Activated CD4-positive, alpha-beta T cell treated with anti-CD3 and anti-CD28 coated beads, Interleukin-2, Interleukin-4, amounts not matched to agents 100 ng/mL and 50 ng/mL, durations not matched to agents 16 hours and 8 hours (primary cell): Measurements from ENCODE around the gene TUBB3.
"Not testable (repeated sequence)": the region's sequence is repeated elsewhere in the genome, so short reads cannot be mapped to it uniquely, and the experiment has no call there.

Experiments used
- DNase-seq: peaks from one replicate; pipeline ENCODE4 v3.0.0-alpha.2; 2020; ENCODE audit warnings: low spot score

Gene TUBB3

DNA sequence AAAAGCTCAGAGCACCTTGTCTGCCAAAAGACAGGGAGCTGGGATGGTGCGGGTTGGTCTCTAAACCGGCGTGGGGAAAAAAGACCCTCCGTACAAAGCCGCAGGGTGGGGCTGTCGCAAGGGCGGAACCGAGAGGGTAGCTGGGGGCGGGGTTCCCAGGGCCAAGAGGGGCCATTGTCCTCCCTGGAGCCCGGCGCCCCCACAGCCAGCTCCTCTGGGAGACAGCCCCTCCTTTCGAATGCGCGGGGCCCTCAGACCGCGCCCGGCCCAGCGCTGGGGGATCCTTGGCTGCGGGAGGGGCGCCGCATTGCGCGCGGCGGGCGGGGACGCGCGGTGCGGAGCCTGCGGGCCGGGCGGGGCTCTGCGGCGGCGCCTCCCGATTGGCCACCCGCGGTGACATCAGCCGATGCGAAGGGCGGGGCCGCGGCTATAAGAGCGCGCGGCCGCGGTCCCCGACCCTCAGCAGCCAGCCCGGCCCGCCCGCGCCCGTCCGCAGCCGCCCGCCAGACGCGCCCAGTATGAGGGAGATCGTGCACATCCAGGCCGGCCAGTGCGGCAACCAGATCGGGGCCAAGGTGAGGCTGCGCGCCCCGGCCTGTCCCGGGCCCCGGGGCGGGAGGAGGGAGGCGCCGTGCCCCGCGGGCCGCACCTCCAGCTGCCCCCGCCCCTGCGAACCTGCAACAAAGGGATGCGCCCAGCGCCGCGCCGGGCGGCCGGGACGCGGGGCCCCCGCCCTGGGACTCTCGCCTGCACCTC lies at the start of gene TUBB3:
Gene TUBB3, plus strand, starts transcription at position 459 of the 756 bp plus-strand sequence. Its CDS starts 60 bp downstream, at position 519.
- DNase-seq, result peak; percentile 70

DNA sequence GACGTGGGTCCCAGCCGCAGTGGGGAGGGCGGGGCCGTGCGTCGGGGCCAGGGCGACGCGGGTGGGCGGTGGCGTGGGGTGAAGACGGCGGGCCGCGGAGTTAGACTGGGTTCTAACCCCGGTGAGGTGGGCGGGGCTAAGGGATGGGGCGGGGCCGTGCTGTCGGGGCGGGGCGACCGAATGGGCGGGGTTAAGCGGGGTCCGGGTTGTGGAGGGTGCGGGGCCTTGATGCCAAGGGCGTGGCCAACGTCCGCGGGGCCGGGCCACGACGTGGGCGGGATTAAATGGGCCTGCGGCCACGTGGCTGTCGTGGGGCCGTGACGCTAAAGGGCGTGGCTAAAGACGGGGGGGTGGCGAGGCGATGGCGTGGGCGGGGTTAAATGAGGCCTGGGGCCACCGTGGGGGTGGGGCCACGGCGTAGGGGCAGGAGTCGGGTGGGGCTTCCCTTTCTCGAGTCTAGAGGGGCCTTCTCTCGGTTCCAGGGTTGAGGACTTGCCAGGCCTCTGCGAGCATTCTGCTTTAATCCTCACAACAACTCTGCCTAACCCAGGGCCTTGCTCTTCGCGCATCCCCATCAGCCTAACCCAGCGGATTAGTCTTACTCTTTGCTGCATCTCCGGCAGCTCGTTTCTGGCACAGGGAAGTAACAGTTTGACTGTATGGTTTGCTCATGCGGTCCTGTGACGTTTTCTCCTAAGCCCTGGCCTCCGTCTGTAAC lies 49.0 kb upstream of the TUBB3 start:
- DNase-seq, result peak; percentile 97

DNA sequence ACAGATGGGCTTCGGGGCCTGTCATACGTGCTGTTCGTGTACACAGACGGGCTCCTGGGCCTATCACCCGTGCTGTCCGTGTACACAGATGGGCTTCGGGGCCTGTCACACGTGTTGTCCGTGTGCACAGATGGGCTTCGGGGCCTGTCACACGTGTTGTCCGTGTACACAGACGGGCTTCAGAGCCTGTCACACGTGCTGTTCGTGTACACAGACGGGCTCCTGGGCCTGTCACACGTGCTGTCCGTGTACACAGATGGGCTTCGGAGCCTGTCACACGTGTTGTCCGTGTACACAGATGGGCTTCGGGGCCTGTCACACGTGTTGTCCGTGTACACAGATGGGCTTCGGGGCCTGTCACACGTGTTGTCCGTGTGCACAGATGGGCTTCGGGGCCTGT lies 44.0 kb upstream of the TUBB3 start:
- not testable (repeated sequence) for DNase-seq

DNA sequence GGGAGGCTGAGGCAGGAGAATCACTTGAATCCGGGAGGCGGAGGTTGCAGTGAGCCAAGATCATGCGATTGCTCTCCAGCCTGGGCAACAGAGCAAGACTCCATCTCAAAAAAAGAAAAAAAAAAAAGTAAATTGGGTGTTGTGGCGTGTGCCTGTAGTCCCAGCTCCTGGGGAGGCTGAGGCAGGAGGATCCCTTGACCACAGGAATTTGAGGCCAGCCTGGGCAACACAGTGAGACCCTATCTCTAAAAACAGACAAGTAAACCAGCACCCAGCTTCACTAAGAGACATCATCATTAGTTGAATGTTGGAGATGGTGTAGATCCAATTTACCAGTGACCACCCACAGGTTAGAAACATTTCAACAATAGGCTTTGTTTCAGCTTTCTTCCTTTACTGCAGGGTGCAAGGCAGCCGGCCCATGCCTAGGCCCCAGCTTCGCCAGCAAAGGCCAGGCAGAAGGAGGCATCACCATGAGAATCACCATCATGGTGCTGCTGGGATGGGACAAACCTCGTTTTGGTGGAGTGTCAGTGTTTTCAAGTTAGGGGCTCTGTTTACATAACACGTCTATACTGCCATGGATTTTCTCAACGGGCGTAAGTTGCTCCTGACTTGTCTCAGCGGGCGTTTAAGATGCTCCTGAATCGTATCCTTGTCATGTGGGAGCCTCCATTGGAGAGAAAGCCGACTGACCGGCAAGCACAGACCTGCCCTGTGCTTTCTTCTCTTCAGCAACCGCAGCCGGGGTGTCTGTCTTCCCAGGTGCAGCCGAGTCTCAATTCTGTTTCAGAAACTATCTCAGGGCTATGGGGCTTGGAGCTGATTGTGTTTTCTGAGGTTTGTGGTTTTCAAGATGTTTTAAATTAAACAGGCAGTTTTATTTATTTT lies 42.4 kb upstream of the TUBB3 start:
- no peak for DNase-seq

DNA sequence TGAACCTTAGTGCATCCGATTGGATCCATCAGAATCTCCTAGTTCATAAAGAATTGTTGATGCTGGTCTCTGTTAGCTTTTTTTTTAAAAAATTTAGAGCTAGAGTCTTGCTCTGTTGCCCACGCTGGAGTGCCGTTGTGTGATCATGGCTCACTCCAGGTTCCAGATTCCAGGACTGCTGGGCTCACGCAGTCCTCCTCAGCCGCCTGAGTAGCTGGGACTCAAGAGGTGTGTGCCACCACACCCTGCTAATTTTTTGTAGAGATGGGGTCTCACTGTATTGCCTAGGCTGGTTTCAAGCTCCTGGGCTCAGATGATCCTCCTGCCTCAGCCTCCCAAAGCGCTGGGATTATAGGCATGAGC lies 41.8 kb upstream of the TUBB3 start:
- no peak for DNase-seq

DNA sequence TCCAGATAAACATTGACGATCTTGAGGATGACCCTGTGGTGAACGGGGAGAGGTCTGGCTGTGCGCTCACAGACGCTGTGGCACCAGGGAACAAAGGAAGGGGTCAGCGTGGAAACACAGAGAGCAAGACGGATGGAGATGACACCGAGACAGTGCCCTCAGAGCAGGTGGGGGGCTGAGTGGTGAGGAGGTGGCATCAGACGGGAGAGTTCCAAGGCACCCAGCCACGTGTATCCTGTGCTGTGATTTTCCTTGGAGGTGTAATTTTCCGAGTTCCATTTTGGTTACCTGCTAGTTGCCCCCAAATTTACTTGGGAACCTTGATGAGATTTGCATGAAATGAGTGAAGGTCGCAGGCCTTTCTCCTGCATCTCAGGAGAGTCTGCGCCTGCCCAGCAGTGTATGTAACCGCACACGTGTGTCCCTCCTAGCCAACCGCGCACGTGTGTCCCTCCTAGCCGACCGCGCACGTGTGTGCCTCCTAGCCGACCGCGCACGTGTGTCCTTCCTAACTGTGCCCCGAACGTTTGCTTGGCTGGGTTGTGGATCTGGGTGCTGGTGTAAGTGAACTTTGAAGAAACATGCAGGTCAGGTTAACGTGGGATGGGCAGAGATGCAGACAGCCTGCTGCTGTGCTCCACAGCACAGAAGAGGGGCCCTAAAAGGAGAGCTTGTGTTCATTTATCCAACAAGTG lies 39.6 kb upstream of the TUBB3 start:
- DNase-seq, result no peak

DNA sequence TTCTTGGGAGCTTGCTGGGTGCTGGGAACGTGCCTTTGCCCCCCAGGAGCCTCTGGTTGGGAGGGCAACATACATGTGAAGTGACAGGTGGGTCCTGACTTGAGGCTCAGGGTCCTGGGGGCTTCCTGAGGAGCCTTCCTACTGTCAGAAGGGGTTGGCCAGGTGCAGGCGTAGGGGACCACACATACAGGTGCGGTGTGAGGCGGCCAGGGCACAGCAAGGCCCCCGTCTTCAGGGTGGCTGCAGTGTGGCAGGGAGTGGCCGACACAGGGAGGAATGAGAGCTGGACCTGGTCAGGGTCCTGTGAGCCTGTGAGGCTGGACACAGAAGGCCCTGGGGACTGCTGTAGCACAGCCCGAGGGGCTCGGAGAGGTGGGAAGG lies 39.1 kb upstream of the TUBB3 start:
- no peak for DNase-seq

DNA sequence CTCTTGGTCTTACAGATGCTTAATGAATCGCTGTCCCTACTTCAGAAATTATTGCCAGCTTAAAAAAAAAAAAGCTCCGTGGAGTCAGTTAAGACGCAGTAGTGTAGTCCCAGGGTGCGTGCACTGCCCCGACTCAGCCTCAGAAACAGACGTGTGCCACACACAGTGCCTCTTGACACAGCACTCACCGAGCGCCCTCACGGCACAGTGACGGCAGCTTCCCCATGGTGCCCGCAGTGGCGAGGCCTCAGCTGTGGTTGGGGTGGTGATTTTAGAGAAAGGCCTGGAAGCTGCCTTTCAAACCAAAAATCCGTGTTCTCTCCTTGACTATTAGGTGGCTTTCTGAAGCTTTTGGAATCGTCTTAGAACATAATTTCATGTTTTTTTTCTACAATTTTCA lies 35.9 kb upstream of the TUBB3 start:
- DNase-seq, result no peak

DNA sequence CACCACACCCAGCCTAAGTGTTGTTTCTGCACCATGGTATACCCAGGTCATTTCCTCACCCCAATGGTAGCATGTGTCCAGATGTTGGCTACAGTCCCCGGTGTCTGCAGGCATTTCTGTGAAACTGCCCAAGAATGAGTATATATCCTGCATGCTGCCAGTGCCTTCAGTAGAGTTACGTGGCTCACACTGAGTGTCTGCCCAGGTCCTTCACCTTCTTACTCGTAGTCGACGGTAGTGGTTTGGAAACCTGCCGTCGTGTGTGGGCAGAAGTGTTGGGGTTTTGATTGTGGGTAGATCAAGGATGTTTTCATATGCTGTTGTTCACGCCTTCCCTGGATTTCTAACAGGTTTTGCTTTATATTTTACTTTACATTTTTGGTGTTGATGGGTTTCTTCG lies 32.9 kb upstream of the TUBB3 start:
- peak; percentile 30 for DNase-seq

DNA sequence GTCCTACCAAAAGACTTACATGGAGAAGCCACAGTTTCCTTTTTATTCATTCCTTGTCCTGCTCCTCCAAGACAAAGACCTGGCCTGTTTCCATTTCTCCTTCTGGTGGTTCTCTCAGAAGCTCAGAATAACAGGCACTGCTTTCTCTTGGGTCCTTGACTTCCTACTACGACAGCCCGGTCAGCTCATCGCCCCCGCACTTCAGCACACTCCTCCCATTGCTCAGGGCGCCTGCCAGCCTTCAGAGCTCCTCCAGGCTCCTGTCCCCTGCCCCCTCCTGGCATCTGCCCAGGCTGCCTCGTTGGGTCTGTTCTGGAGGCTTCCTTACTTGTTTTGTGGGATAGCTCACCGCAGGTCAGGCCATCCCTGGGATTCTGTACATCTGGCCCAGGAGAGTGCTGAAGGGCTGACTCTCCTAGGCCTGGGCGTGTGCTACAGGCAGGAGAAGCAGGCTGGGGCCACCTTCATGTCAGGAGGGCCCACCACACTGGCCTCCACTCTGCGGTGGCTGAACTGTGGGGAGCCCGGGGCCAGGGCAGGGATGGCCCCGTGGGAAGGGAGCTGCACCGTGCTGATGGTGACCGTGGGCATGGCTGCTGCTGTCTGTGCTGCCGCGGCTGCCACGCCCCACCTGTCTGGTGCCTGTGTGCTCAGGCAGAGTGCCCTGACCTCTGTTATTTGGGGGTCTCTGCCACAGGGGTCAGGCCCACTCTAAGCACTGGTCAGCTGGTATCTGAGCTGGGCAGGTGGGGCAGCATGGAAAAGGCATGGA lies 32.1 kb upstream of the TUBB3 start:
- DNase-seq, result no peak

DNA sequence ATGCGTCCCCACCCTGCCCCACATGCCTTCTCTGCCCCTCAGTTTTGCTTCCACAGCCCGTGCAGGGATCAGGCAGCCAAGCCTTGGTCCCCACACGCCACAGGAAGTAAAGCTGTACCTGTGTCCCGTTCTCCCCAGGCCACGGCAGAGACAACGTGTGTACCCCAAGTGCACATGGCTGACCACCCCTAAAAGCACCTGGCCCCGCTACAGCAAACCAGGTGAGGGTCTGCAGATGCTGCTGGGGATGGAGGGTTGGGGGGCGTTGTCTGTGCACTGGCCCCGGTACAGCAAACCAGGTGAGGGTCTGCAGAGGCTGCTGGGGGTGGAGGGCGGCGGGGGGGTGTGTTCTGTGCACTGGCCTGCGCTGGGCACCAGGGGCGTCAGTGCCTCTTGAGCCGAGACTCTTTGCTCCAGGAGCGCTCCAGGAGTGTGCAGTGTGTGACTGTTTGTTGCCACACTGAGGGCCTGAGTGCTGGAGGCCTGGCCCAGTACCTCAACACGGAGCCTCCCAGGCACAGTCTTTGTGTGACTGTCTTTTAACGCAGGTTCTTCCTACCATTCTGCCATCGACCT lies 31.0 kb upstream of the TUBB3 start:
- no peak for DNase-seq

DNA sequence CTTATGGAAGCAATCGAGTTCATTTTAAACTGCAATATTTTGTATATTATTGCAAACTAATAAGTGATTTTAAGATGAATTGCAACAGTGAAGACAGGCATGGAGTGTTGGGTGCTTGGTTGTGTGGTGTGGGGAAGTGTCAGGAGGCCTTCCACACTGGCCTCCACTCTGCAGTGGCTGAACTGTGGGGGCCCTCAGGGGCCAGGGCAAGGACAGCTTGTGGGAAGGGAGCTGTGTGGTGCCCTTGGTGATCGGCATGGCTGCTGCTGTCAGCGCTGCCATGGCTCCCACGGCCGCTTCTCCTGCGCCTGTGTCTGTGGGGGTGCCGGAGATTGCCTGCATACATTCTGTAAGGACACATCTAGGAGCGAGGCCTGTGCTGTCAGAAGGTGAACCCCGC lies 30.5 kb upstream of the TUBB3 start:
- DNase-seq, result no peak

DNA sequence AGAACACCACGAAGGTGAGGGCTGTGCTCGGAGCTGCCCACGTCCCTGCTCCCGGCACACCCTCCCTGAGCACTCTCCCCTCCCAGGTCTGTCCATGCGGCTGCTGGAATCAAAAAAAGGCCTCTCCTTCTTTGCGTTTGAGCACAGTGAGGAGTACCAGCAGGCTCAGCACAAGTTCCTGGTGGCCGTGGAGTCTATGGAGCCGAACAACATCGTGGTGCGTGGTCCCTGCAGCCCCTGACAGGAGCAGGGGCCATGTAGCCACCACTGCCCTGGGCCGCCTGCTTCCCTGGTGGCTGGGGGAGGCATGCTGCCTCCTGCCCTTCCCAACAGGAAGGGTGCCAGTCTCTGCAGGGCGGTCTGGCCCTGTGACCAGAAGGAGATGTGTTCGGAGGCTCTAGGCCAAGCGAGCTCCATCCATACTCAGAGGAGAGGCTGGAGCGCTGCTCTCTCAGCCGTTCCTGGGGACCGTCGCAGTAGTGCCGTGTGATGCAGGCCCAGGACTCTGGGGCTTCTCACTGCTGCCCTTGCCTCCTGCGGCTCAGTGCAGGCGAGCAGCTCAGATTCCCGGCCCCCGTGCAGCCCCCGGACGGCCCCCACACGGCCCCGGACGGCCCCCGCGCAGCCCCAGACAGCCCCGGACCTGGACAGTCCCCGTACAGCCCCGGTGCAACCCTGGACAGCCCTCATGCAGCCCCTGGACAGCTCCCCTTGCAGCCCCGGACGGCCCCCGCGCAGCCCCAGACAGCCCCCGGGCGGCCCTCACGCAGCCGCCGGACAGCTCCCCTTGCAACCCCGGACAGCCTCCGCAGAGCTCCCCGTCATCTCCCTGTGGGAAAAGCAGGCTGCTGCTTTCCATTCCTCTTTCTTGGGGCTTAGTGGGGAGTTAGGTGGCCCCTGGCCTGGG lies 29.2 kb upstream of the TUBB3 start:
- DNase-seq, result no peak

DNA sequence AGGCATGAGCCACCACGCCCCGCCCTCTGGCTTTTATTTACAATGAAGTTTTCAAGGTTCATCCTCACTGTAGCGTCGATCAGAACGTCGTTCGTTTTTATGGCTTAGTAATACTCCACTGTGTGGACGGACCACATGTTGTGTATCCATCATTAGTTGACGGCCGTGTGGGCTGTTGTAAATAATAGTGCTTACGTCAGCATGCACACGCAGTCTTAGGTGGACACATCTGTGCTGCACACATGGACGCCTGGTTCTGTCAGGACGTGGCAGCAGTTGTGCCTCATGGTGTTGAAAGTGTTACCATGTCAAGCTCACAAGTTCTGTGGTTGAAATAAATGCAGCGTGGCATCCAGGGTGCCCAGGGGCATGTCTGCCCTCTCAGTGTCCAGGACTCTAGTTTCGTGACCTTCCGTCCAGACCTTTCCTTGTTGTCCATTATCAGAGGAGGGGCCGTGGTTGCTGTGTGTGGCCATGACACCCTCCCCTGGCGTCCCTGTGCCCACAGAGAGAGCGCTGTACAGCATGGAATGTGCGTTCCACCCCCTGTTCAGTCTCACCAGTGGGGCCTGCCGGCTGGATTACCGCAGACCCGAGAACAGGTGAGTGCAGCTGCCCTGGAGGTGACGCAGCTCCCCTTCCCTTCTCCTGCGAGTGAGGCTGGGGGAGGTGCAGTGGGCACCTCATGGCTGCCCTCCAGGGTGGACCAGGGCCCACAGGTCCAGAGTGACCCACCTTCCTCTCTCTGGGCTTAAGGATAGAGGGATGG lies 27.5 kb upstream of the TUBB3 start:
- DNase-seq, result no peak

DNA sequence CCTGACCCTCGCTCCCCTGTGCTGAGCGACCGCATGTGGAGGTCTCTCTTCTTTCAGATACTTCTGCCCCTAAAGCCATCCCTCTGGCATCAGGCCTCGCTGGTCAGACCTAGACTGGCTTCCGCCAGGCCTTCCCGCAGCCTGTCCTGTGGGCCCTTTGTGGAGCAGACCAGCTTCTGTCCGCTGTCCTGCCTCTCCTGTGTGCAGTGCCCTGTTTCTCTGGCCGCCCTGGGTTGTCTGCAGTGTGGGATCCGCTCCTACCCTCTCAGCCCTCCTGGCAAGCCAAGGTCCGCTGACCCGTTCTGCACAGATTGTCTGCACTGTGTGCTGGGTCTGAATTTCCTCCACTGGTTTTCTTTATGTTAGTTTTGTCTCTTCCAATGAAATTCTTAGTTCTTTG lies 25.9 kb upstream of the TUBB3 start:
- no peak for DNase-seq

DNA sequence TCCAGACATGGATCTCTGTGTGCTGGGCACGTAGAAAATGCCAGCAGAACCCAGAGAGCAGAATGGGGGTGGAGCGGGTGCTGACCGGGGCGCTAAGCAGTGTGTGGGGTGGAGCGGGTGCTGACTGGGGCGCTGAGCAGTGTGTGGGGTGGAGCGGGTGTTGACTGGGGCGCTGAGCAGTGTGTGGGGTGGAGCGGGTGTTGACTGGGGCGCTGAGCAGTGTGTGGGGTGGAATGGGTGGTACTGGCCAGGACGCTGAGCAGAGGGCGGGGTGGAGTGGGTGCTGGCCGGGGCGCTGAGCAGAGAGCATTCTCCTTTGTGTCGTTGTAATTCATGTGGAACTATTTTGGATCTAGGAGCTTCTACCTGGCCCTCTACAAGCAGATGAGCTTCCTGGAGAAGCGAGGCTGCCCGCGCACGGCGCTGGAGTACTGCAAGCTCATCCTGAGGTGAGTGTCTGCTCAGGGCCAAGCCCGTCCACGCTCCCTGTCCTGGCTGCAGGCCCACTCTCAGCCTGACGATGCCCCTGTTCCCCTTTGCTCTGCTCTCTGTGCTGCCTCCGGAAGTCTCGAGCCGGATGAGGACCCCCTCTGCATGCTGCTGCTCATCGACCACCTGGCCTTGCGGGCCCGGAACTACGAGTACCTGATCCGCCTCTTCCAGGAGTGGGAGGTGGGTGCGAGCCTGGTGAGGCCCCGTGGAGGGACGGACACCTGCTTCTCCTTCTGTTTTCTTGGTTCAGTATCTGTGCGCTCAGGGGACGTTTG lies 24.8 kb upstream of the TUBB3 start:
- no peak for DNase-seq

DNA sequence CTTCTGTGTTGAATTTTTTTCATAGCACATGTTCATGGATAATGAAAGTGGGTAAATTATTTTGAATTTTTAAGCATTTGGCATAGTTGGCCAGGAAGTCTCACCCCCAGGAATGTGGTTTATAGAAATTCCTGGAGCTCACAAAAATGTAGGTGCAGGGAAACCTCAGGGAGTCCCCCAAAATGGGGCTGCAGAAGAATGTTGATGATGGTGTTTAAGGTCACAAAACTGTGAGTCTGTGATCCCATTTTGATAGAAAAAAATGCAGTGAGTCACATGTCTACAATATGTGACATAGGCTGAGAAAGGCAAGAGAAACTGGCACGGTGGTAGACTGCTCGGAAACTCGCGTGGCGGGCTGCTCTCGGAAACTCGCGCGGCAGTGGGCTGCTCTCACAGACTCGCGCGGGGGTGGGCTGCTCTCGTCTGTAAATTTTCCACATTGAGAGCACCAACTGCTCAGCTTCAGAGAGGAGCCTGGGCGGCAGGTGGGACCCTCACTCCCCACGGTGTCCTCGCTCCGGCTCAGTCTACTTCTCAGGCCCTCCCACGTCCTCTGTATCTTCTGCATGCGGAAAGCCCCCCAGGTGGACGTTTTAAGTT lies 23.2 kb upstream of the TUBB3 start:
- DNase-seq, result no peak

DNA sequence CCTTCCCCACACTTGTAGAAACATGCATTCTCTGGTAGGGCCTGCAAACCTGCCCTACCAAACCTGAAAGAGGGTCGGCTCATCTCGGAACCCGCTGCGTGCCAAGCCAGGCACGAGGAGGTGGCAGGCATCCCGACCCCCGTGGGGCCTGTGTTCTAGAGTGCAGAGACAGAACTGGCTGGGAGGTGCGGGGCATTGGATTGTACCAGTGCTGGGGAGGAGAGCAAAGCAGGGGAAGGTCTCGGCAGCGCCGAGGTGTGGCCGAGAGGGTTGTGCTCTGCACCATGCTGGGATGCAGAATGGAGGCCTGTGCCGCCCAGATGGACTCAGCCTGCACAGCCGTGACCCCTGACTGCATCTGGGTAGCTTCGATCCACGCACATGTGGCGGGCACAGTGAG lies 22.3 kb upstream of the TUBB3 start:
- no peak for DNase-seq
